ENCODE measurements around the gene PCSK9. TPM values are rescaled to one million over a fixed set of nuclear protein-coding genes. Genes with fewer than 3 reads are reported as not detected.

Gene PCSK9
- total RNA-seq, 3 donors from 2014 or later, result 3.6 to 14.1 (median 9.2) TPM

DNA sequence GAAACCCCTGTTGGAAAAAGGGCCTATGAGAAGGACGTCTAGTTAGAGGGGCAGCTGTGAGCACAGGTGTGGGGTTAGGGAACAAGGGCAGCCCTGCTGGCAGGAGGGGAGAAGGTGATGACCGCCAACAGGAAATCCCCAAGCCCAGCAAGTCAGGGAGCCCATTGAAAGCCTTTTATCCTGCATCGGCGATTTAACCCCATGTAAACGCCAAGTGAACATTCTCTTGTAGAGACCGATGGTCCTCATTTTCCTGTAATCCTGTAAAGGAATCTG is 41.7 kb upstream of the PCSK9 start:
- no peak overlapping the region for H3K4me3 ChIP-seq
- intact Hi-C loops (cut with DNase I, micrococcal nuclease), result loop anchor here (2.0 to 5.0 kb wide), 2 partner anchors 45 to 47 kb away; no protein-coding TSS in a partner anchor
- no peaks in the 10 kb centered on the region for H3K9me3 ChIP-seq
- no peaks in the 10 kb centered on the region for H3K36me3 ChIP-seq (ENCODE audit: low read depth)
- TF ChIP-seq, protein P1, sequence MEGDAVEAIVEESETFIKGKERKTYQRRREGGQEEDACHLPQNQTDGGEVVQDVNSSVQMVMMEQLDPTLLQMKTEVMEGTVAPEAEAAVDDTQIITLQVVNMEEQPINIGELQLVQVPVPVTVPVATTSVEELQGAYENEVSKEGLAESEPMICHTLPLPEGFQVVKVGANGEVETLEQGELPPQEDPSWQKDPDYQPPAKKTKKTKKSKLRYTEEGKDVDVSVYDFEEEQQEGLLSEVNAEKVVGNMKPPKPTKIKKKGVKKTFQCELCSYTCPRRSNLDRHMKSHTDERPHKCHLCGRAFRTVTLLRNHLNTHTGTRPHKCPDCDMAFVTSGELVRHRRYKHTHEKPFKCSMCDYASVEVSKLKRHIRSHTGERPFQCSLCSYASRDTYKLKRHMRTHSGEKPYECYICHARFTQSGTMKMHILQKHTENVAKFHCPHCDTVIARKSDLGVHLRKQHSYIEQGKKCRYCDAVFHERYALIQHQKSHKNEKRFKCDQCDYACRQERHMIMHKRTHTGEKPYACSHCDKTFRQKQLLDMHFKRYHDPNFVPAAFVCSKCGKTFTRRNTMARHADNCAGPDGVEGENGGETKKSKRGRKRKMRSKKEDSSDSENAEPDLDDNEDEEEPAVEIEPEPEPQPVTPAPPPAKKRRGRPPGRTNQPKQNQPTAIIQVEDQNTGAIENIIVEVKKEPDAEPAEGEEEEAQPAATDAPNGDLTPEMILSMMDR (IDR thresholded peaks at IDR 0.05), result no peak
- no peak for ATAC-seq
- no peak for DNase-seq
- H3K4me1 ChIP-seq (ENCODE audit: low read depth), result peaks cover 3% of the 10 kb centered on the region

DNA sequence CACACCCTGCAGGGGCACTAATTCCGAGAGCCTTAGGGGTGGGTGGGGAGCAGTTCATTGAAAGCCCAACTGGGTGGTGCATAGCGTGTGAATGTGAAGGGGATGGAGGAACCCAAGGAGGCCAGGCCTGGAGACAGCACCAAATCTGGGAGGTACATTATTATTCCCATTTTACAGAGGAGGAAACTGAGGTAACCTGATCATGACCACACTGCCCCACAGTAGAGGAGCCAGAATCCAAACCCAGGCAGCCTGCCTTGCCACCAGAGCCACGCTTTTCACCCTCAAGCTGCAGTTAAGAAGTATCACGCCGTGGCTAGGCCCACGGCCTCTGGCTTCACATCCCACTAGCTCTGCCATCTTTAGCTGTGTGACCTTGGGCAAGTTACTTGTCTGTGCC is 41.2 kb upstream of the PCSK9 start:
- Histone ChIP-seq H3K9me3 (no peaks in the 10 kb centered on the region), H3K4me1 (ENCODE audit: low read depth) (peaks cover 3% of the 10 kb centered on the region), H3K36me3 (ENCODE audit: low read depth) (no peaks in the 10 kb centered on the region), H3K4me3 (no peak overlapping the region)
- intact Hi-C loops (cut with DNase I, micrococcal nuclease), result loop anchor here in 1 of 2 donors (5.0 kb wide), 1 partner anchor 46 kb away; no protein-coding TSS in a partner anchor
- DNase-seq (no peak), ATAC-seq (no peak)
- TF ChIP-seq, protein P1 (IDR thresholded peaks at IDR 0.05), result no peak

DNA sequence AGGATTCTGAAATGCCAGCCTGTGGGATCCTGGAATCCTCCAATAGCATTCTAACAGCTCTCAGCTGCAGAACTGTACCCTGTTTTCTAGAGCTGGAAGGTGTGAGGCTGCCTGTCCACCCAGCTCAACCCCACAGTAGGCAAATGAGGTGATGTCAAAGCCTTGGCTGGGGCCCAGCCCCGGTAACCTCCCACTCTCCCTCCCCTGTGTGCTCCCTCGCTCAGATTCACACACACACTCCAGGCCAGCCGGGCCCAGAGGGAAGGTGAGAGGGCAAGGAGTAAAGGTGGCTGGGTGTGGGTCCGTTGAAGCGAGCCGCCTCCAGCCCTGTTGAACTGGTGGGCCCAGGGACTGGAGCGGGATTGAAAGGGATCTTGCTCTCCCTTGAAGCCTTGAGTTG is 40.7 kb upstream of the PCSK9 start, which contains the start of gene BSND:
TSS of gene BSND (plus strand) at position 257 of the 400 bp plus-strand sequence. CDS start 254 bp downstream, outside the sequence.
- Histone ChIP-seq H3K9me3 (no peaks in the 10 kb centered on the region), H3K4me3 (no peak within 1 kb of the TSS), H3K4me1 (ENCODE audit: low read depth) (peaks cover 3% of the 10 kb centered on the region), H3K36me3 (ENCODE audit: low read depth) (no peaks in the 10 kb centered on the region)
- DNase-seq, result no peak
- TF ChIP-seq, protein P1 (IDR thresholded peaks at IDR 0.05), result no peak
- no peak for ATAC-seq
- intact Hi-C loops (cut with DNase I, micrococcal nuclease), result loop anchor here in 1 of 2 donors (5.0 kb wide), 1 partner anchor 46 kb away; no protein-coding TSS in a partner anchor

DNA sequence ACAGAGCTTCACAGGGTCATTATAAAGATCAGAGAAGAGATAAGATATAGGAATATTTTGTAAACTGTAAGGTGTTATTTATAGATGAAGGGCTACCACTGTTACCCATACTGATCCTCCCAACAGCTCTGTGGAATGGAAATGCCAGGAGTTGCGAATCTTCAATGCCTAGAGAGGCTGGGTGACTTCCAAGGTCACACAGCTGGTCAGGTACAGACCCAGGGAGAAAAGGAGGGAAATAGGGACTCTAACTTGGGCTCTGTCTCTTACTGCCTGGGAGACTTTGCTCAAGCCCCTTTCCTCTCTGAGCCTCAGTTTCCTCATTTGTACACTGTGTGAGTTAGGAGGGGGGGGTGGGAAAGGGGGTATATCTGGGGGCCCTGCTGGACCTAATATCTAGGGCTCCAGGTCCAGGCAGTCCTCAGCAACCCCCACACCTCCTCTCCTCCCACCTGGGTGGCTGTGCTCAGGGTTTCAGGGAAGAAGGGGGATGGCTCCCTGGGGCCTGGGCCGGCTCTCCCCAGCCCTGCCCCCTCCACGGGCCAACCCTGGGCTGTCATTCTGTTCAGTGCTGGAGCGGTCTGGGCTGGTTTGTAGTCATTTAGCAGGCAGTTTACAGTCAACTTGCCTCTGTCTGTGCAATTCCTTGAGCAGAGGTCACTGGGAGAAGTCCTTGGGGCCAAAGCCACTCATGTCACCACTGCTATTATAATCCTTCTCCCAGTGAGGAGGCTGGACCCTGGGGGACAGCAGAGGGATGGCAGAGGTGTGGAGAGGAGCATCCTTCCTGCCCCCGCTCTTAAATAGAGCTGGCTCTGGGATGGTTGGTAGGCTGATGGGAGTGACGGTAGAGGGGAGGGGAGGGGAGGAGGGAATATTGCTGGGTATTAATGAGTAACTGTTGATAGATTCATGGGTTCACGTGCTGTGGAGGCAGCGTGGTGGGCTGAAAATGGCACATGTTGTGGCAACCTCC is 39.0 kb upstream of the PCSK9 start:
- peaks cover 3% of the 10 kb centered on the region for H3K4me1 ChIP-seq (ENCODE audit: low read depth)
- TF ChIP-seq, protein P1 (IDR thresholded peaks at IDR 0.05), result no peak
- no peak overlapping the region for H3K4me3 ChIP-seq
- DNase-seq (no peak), ATAC-seq (no peak)
- no peaks in the 10 kb centered on the region for H3K36me3 ChIP-seq (ENCODE audit: low read depth)
- intact Hi-C loops (cut with DNase I, micrococcal nuclease), result no loop called here
- no peaks in the 10 kb centered on the region for H3K9me3 ChIP-seq

DNA sequence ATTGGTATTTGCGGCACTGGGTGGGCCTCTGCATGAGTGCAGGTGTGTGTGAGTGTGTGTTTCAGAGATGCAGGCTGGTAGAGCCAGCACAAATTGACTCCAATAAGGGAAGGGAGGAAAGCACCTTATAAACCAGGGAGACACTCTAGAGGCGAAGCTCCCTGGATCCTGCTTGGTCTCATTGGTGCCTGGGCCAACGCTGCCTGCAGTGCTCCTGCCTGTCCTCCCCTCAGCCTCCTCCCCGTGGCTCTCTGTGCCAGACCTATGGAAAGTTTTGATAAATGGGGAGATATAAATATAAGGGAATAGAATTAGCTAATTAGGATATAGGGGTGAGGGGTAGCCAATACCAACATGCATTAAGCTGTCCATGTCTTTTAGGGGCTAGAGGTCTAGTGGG is 38.0 kb upstream of the PCSK9 start:
- Histone ChIP-seq H3K9me3 (no peaks in the 10 kb centered on the region), H3K36me3 (ENCODE audit: low read depth) (no peaks in the 10 kb centered on the region), H3K4me1 (ENCODE audit: low read depth) (peaks cover 3% of the 10 kb centered on the region), H3K4me3 (no peak overlapping the region)
- intact Hi-C loops (cut with DNase I, micrococcal nuclease), result no loop called here
- DNase-seq, result no peak
- ATAC-seq, result no peak
- TF ChIP-seq, protein P1 (IDR thresholded peaks at IDR 0.05), result no peak
